ENCODE measurements around the gene RSPH4A. TPM values are rescaled to one million over a fixed set of nuclear protein-coding genes. Genes with fewer than 3 reads are reported as not detected.
"Not testable (repeated sequence)": the region's sequence is repeated elsewhere in the genome, so short reads cannot be mapped to it uniquely, and the experiment has no call there.

The RSPH4A gene
- total RNA-seq, 1 donor from 2014 or later = 6.3 TPM

DNA sequence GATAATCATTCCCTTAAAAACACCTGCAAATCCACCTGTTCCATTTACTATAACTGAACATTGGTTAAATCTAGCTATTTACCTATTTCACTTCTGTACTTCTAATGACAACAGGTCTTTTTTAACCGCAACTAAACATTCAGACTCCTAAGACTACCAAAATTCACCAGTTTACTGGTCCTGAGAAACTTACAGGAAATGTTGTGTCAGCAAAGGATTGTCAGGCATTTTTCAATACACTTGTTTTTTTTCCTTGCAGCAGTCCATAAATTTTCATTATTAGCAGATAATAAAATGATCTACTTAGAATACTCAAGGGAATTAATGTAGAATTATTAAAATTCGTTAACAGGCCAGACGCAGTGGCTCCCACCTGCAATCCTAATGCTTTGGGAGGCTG, 47.0 kb downstream of the RSPH4A start:
- Mint-ChIP-seq H3K9me3 (ENCODE audit: low read depth) (no peaks in the 10 kb centered on the region), H3K4me1 (ENCODE audit: low read depth) (peaks cover 21% of the 10 kb centered on the region), H3K4me3 (ENCODE audit: low read depth) (no peak overlapping the region), H3K36me3 (ENCODE audit: insufficient read depth) (peaks cover 2% of the 10 kb centered on the region), H3K27ac (no peak overlapping the region), H3K27me3 (no peaks in the 10 kb centered on the region)
- TF ChIP-seq, protein P1, sequence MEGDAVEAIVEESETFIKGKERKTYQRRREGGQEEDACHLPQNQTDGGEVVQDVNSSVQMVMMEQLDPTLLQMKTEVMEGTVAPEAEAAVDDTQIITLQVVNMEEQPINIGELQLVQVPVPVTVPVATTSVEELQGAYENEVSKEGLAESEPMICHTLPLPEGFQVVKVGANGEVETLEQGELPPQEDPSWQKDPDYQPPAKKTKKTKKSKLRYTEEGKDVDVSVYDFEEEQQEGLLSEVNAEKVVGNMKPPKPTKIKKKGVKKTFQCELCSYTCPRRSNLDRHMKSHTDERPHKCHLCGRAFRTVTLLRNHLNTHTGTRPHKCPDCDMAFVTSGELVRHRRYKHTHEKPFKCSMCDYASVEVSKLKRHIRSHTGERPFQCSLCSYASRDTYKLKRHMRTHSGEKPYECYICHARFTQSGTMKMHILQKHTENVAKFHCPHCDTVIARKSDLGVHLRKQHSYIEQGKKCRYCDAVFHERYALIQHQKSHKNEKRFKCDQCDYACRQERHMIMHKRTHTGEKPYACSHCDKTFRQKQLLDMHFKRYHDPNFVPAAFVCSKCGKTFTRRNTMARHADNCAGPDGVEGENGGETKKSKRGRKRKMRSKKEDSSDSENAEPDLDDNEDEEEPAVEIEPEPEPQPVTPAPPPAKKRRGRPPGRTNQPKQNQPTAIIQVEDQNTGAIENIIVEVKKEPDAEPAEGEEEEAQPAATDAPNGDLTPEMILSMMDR (IDR thresholded peaks at IDR 0.05; ENCODE audit: unreplicated experiment) = no peak
- DNase-seq (ENCODE audit: low spot score, unreplicated experiment) = no peak

DNA sequence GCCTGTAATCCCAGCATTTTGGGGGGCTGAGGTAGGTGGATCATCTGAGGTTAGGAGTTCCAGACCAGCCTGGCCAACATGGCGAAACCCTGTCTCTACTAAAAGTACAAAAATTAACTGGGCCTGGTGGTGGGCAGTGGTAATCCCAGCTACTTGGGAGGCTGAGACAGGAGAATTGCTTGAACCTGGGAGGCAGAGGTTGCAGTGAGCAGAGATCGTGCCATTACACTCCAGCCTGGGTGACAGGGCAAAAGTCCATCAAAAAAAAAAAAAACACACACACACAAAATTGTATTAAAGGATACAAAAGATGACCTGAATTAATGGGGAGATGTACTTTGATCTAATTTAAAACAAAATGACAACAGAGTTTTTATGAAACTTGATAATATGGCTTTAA, 47.9 kb downstream of the RSPH4A start:
- not testable (repeated sequence) for H3K27me3 Mint-ChIP-seq; H3K27ac Mint-ChIP-seq; H3K36me3 Mint-ChIP-seq (ENCODE audit: insufficient read depth); DNase-seq (ENCODE audit: low spot score, unreplicated experiment); H3K9me3 Mint-ChIP-seq (ENCODE audit: low read depth); H3K4me3 Mint-ChIP-seq (ENCODE audit: low read depth)
- peaks cover 21% of the 10 kb centered on the region for H3K4me1 Mint-ChIP-seq (ENCODE audit: low read depth)

DNA sequence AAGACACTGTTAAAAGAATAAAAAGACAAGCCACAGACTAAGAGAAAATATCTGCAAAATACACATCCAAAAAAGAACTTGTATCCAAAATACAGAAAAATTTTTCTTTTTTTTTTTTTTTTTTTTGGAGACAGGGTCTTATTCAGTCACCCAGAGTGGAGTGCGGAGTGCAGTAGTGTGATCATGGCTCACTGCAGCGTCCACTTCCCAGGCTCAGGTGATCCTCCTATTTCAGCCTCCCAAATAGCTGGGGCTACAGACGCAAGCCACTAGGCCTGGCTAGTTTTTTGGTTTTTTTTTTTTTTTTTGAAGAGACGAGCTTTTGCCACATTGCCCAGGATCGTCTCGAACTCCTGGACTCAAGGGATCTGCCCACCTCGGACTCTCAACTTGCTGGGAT, 49.2 kb downstream of the RSPH4A start:
- H3K9me3 Mint-ChIP-seq (ENCODE audit: low read depth) = no peaks in the 10 kb centered on the region
- TF ChIP-seq, protein P1 (IDR thresholded peaks at IDR 0.05; ENCODE audit: unreplicated experiment) = no peak
- H3K4me3 Mint-ChIP-seq (ENCODE audit: low read depth) = peak overlapping the region; percentile 34
- H3K27me3 Mint-ChIP-seq = no peaks in the 10 kb centered on the region
- peaks cover 21% of the 10 kb centered on the region for H3K4me1 Mint-ChIP-seq (ENCODE audit: low read depth)
- H3K36me3 Mint-ChIP-seq (ENCODE audit: insufficient read depth) = peaks cover 2% of the 10 kb centered on the region
- DNase-seq (ENCODE audit: low spot score, unreplicated experiment) = no peak
- no peak overlapping the region for H3K27ac Mint-ChIP-seq

GRCh38 chr6:116666869-116667268, 50.6 kb downstream of the RSPH4A start:
- Mint-ChIP-seq H3K27ac (no peak overlapping the region), H3K9me3 (ENCODE audit: low read depth) (no peaks in the 10 kb centered on the region), H3K4me3 (ENCODE audit: low read depth) (peak overlapping the region; percentile 30), H3K4me1 (ENCODE audit: low read depth) (peaks cover 21% of the 10 kb centered on the region), H3K27me3 (no peaks in the 10 kb centered on the region), H3K36me3 (ENCODE audit: insufficient read depth) (peaks cover 2% of the 10 kb centered on the region)
- no peak for DNase-seq (ENCODE audit: low spot score, unreplicated experiment)
- TF ChIP-seq, protein P1 (IDR thresholded peaks at IDR 0.05; ENCODE audit: unreplicated experiment) = no peak

GRCh38 chr6:116667623-116668022, 51.3 kb downstream of the RSPH4A start:
- Mint-ChIP-seq H3K4me3 (ENCODE audit: low read depth) (peak overlapping the region; percentile 99), H3K9me3 (ENCODE audit: low read depth) (no peaks in the 10 kb centered on the region), H3K27ac (peak overlapping the region; percentile 99), H3K27me3 (no peaks in the 10 kb centered on the region), H3K36me3 (ENCODE audit: insufficient read depth) (peaks cover 2% of the 10 kb centered on the region), H3K4me1 (ENCODE audit: low read depth) (peaks cover 21% of the 10 kb centered on the region)
- TF ChIP-seq, protein P1 (IDR thresholded peaks at IDR 0.05; ENCODE audit: unreplicated experiment) = no peak
- no peak for DNase-seq (ENCODE audit: low spot score, unreplicated experiment)

DNA sequence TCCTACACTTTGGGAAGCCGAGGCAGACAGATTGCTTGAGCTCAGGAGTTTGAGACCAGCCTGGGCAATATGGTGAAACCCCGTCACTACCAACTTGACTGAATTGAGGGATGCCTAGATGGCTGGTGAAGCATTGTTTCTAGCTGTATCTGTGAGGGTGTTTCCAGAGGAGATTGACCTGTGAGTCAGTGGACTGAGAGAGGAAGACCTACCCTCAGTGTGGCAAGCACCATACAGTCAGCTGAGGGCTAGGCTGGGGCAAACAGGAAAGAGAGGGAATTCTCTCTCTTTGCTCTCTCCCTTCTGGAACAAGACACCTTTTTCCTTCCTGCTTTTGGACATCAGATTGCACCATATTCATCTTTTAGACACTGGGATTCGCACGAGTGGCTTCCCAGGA, 56.0 kb downstream of the RSPH4A start:
- no peak for DNase-seq (ENCODE audit: low spot score, unreplicated experiment)
- Mint-ChIP-seq H3K4me3 (ENCODE audit: low read depth) (no peak overlapping the region), H3K9me3 (ENCODE audit: low read depth) (no peaks in the 10 kb centered on the region), H3K27ac (no peak overlapping the region), H3K4me1 (ENCODE audit: low read depth) (peaks cover 8% of the 10 kb centered on the region), H3K36me3 (ENCODE audit: insufficient read depth) (no peaks in the 10 kb centered on the region), H3K27me3 (no peaks in the 10 kb centered on the region)
- TF ChIP-seq, protein P1 (IDR thresholded peaks at IDR 0.05; ENCODE audit: unreplicated experiment) = no peak
